HG03280 (cell line): Measurements from ENCODE around the gene TWIST2.

Experiments
- ATAC-seq: cut with Tn5 transposase; IDR thresholded peaks from one replicate; pipeline ENCODE4 v1.9.1; 2021; ENCODE audit warnings: mild to moderate bottlenecking, moderate library complexity; ENCODE audit not compliant: unreplicated experiment

TWIST2 gene

GRCh38 chr2:238835726-238836301 is 12.1 kb upstream of the TWIST2 start:
- ATAC-seq, result no peak

GRCh38 chr2:238838786-238839327 is 9.0 kb upstream of the TWIST2 start:
- ATAC-seq, result no peak

GRCh38 chr2:238839428-238839827 is 8.5 kb upstream of the TWIST2 start:
- no peak for ATAC-seq

- no peak for ATAC-seq
Observed at GRCh38 chr2:238841542-238842164, 6.2 kb upstream of the TWIST2 start.

- ATAC-seq, result no peak
Observed at GRCh38 chr2:238843476-238843875, 4.4 kb upstream of the TWIST2 start.

- ATAC-seq, result no peak
Observed at GRCh38 chr2:238845583-238846377, 2.1 kb upstream of the TWIST2 start.

- ATAC-seq, result no peak
Observed at GRCh38 chr2:238846378-238846627, 1.6 kb upstream of the TWIST2 start.

GRCh38 chr2:238846628-238847418 is 1.1 kb upstream of the TWIST2 start:
- ATAC-seq, result no peak

GRCh38 chr2:238847419-238847801 is 475 bp upstream of the TWIST2 start:
- ATAC-seq, result no peak

- no peak for ATAC-seq
Observed at GRCh38 chr2:238848691-238848975, 748 bp downstream of the TWIST2 start.

GRCh38 chr2:238848976-238849853 is 1.3 kb downstream of the TWIST2 start:
- ATAC-seq, result no peak

- ATAC-seq, result no peak
Observed at GRCh38 chr2:238850091-238850490, 2.2 kb downstream of the TWIST2 start.

- no peak for ATAC-seq
Observed at GRCh38 chr2:238851026-238851425, 3.1 kb downstream of the TWIST2 start.

- no peak for ATAC-seq
Observed at GRCh38 chr2:238851761-238852160, 3.9 kb downstream of the TWIST2 start.

- ATAC-seq, result no peak
Observed at GRCh38 chr2:238852206-238852869, 4.5 kb downstream of the TWIST2 start.

- no peak for ATAC-seq
Observed at GRCh38 chr2:238853218-238853617, 5.3 kb downstream of the TWIST2 start.

GRCh38 chr2:238853721-238854120 is 5.8 kb downstream of the TWIST2 start:
- no peak for ATAC-seq

GRCh38 chr2:238854246-238854645 is 6.4 kb downstream of the TWIST2 start:
- no peak for ATAC-seq

- ATAC-seq, result no peak
Observed at GRCh38 chr2:238854699-238855229, 6.9 kb downstream of the TWIST2 start.

- no peak for ATAC-seq
Observed at GRCh38 chr2:238855299-238855698, 7.4 kb downstream of the TWIST2 start.
